ENCODE data around the gene ZNF488.

ZNF488 gene

GRCh38 chr10:47325303-47326291, 58.5 kb downstream of the ZNF488 start:
- H3K4me1 ChIP-seq (ENCODE audit: control insufficient read depth, insufficient read depth, low read length), result peaks cover 41% of the 10 kb centered on the region
- H3K9me3 ChIP-seq (ENCODE audit: control insufficient read depth, low read length), result no peaks in the 10 kb centered on the region
- no peak overlapping the region for H3K4me3 ChIP-seq (ENCODE audit: low read length)
- H3K9ac ChIP-seq (ENCODE audit: low read length), result no peak overlapping the region
- peaks cover 9% of the 10 kb centered on the region for H3K27me3 ChIP-seq (ENCODE audit: control insufficient read depth, insufficient read depth, low read length)
- H3K36me3 ChIP-seq (ENCODE audit: control insufficient read depth, insufficient read depth, low read length), result no peaks in the 10 kb centered on the region

GRCh38 chr10:47323636-47324296, 60.3 kb downstream of the ZNF488 start:
- Histone ChIP-seq H3K4me3 (ENCODE audit: low read length) (no peak overlapping the region), H3K9me3 (ENCODE audit: control insufficient read depth, low read length) (no peaks in the 10 kb centered on the region), H3K9ac (ENCODE audit: low read length) (no peak overlapping the region), H3K27me3 (ENCODE audit: control insufficient read depth, insufficient read depth, low read length) (peaks cover 9% of the 10 kb centered on the region), H3K4me1 (ENCODE audit: control insufficient read depth, insufficient read depth, low read length) (peaks cover 31% of the 10 kb centered on the region), H3K36me3 (ENCODE audit: control insufficient read depth, insufficient read depth, low read length) (no peaks in the 10 kb centered on the region)

- no peak overlapping the region for H3K9ac ChIP-seq (ENCODE audit: low read length)
- no peak overlapping the region for H3K4me3 ChIP-seq (ENCODE audit: low read length)
- no peaks in the 10 kb centered on the region for H3K36me3 ChIP-seq (ENCODE audit: control insufficient read depth, insufficient read depth, low read length)
- peaks cover 9% of the 10 kb centered on the region for H3K27me3 ChIP-seq (ENCODE audit: control insufficient read depth, insufficient read depth, low read length)
- no peaks in the 10 kb centered on the region for H3K9me3 ChIP-seq (ENCODE audit: control insufficient read depth, low read length)
- peaks cover 31% of the 10 kb centered on the region for H3K4me1 ChIP-seq (ENCODE audit: control insufficient read depth, insufficient read depth, low read length)
These were observed 61.0 kb downstream of the ZNF488 start for GRCh38 chr10:47323087-47323486.

GRCh38 chr10:47322300-47323061, 61.6 kb downstream of the ZNF488 start, which contains the start of gene GDF2:
Gene GDF2, plus strand, starts transcription at chr10:47322454. Its CDS starts 215 bp downstream, at chr10:47322669.
- Histone ChIP-seq H3K4me3 (ENCODE audit: low read length) (no peak within 1 kb of the TSS), H3K4me1 (ENCODE audit: control insufficient read depth, insufficient read depth, low read length) (peaks cover 31% of the 10 kb centered on the region), H3K36me3 (ENCODE audit: control insufficient read depth, insufficient read depth, low read length) (no peaks in the 10 kb centered on the region), H3K9ac (ENCODE audit: low read length) (no peak within 1 kb of the TSS), H3K27me3 (ENCODE audit: control insufficient read depth, insufficient read depth, low read length) (peaks cover 9% of the 10 kb centered on the region), H3K9me3 (ENCODE audit: control insufficient read depth, low read length) (no peaks in the 10 kb centered on the region)

GRCh38 chr10:47321521-47322195, 62.4 kb downstream of the ZNF488 start:
- Histone ChIP-seq H3K4me1 (ENCODE audit: control insufficient read depth, insufficient read depth, low read length) (peaks cover 25% of the 10 kb centered on the region), H3K27me3 (ENCODE audit: control insufficient read depth, insufficient read depth, low read length) (peaks cover 9% of the 10 kb centered on the region), H3K36me3 (ENCODE audit: control insufficient read depth, insufficient read depth, low read length) (no peaks in the 10 kb centered on the region), H3K4me3 (ENCODE audit: low read length) (no peak overlapping the region), H3K9me3 (ENCODE audit: control insufficient read depth, low read length) (no peaks in the 10 kb centered on the region), H3K9ac (ENCODE audit: low read length) (no peak overlapping the region)

GRCh38 chr10:47320812-47321211, 63.3 kb downstream of the ZNF488 start:
- Histone ChIP-seq H3K36me3 (ENCODE audit: control insufficient read depth, insufficient read depth, low read length) (no peaks in the 10 kb centered on the region), H3K27me3 (ENCODE audit: control insufficient read depth, insufficient read depth, low read length) (peaks cover 9% of the 10 kb centered on the region), H3K4me1 (ENCODE audit: control insufficient read depth, insufficient read depth, low read length) (peaks cover 17% of the 10 kb centered on the region), H3K9me3 (ENCODE audit: control insufficient read depth, low read length) (no peaks in the 10 kb centered on the region), H3K9ac (ENCODE audit: low read length) (no peak overlapping the region), H3K4me3 (ENCODE audit: low read length) (no peak overlapping the region)

- Histone ChIP-seq H3K27me3 (ENCODE audit: control insufficient read depth, insufficient read depth, low read length) (peaks cover 9% of the 10 kb centered on the region), H3K9ac (ENCODE audit: low read length) (no peak overlapping the region), H3K36me3 (ENCODE audit: control insufficient read depth, insufficient read depth, low read length) (no peaks in the 10 kb centered on the region), H3K4me1 (ENCODE audit: control insufficient read depth, insufficient read depth, low read length) (peaks cover 13% of the 10 kb centered on the region), H3K4me3 (ENCODE audit: low read length) (no peak overlapping the region), H3K9me3 (ENCODE audit: control insufficient read depth, low read length) (no peaks in the 10 kb centered on the region)
These were observed 64.3 kb downstream of the ZNF488 start for GRCh38 chr10:47319784-47320183.

GRCh38 chr10:47318706-47319105, 65.4 kb downstream of the ZNF488 start:
- peaks cover 8% of the 10 kb centered on the region for H3K4me1 ChIP-seq (ENCODE audit: control insufficient read depth, insufficient read depth, low read length)
- H3K27me3 ChIP-seq (ENCODE audit: control insufficient read depth, insufficient read depth, low read length), result peaks cover 9% of the 10 kb centered on the region
- no peaks in the 10 kb centered on the region for H3K36me3 ChIP-seq (ENCODE audit: control insufficient read depth, insufficient read depth, low read length)
- no peak overlapping the region for H3K4me3 ChIP-seq (ENCODE audit: low read length)
- H3K9me3 ChIP-seq (ENCODE audit: control insufficient read depth, low read length), result no peaks in the 10 kb centered on the region
- no peak overlapping the region for H3K9ac ChIP-seq (ENCODE audit: low read length)

- Histone ChIP-seq H3K9ac (ENCODE audit: low read length) (no peak overlapping the region), H3K4me3 (ENCODE audit: low read length) (no peak overlapping the region), H3K36me3 (ENCODE audit: control insufficient read depth, insufficient read depth, low read length) (no peaks in the 10 kb centered on the region), H3K4me1 (ENCODE audit: control insufficient read depth, insufficient read depth, low read length) (peaks cover under 1% of the 10 kb centered on the region), H3K27me3 (ENCODE audit: control insufficient read depth, insufficient read depth, low read length) (peaks cover 9% of the 10 kb centered on the region), H3K9me3 (ENCODE audit: control insufficient read depth, low read length) (no peaks in the 10 kb centered on the region)
These were observed 66.8 kb downstream of the ZNF488 start for GRCh38 chr10:47317251-47317650.

- H3K36me3 ChIP-seq (ENCODE audit: control insufficient read depth, insufficient read depth, low read length), result no peaks in the 10 kb centered on the region
- no peaks in the 10 kb centered on the region for H3K27me3 ChIP-seq (ENCODE audit: control insufficient read depth, insufficient read depth, low read length)
- H3K9ac ChIP-seq (ENCODE audit: low read length), result no peak overlapping the region
- H3K4me1 ChIP-seq (ENCODE audit: control insufficient read depth, insufficient read depth, low read length), result peaks cover 12% of the 10 kb centered on the region
- H3K9me3 ChIP-seq (ENCODE audit: control insufficient read depth, low read length), result no peaks in the 10 kb centered on the region
- no peak overlapping the region for H3K4me3 ChIP-seq (ENCODE audit: low read length)
These were observed 68.0 kb downstream of the ZNF488 start for GRCh38 chr10:47316131-47316530.

All from mucosa of stomach (tissue), 1 donor.